KMS-11 (cell line): ENCODE data around the gene CRYBG3.

Experiments
- H2AFZ ChIP-seq: fragments of 200-600 bp; sonication (generic); 2 replicates; pipeline ENCODE4 v1.6.1; 2016; ENCODE audit warnings: antibody characterized with exemption, mixed run types, low read depth
- H3K27ac ChIP-seq: fragments of 200-600 bp; sonication (generic); 2 replicates; pipeline ENCODE4 v1.6.1; 2016; ENCODE audit warnings: mild to moderate bottlenecking, mixed run types
- H3K27me3 ChIP-seq: fragments of 200-600 bp; sonication (generic); 2 replicates; pipeline ENCODE4 v1.6.1; 2017; ENCODE audit warnings: mild to moderate bottlenecking, low read depth, mixed run types, moderate library complexity; ENCODE audit not compliant: insufficient read depth
- H3K36me3 ChIP-seq: fragments of 200-600 bp; sonication (generic); 2 replicates; pipeline ENCODE4 v1.6.1; 2017; ENCODE audit warnings: mild to moderate bottlenecking, mixed run types; ENCODE audit not compliant: insufficient read depth
- H3K4me1 ChIP-seq: fragments of 200-600 bp; sonication (generic); 2 replicates; pipeline ENCODE4 v1.6.1; 2016; ENCODE audit warnings: mild to moderate bottlenecking, low read depth, mixed run types; ENCODE audit not compliant: poor library complexity, severe bottlenecking
- H3K4me2 ChIP-seq: fragments of 200-600 bp; sonication (generic); 2 replicates; pipeline ENCODE4 v1.7.0; 2016; ENCODE audit warnings: mild to moderate bottlenecking, mixed run types
- H3K4me3 ChIP-seq: fragments of 200-600 bp; sonication (generic); IDR thresholded peaks from 2 replicates; pipeline ENCODE4 v1.6.1; 2017; ENCODE audit warnings: low read depth, low read length, mixed read lengths; ENCODE audit not compliant: insufficient read depth
- H3K79me2 ChIP-seq: fragments of 200-600 bp; sonication (generic); 2 replicates; pipeline ENCODE4 v1.6.1; 2016; ENCODE audit warnings: low read depth, mixed run types; ENCODE audit not compliant: insufficient read depth
- H3K9ac ChIP-seq: fragments of 200-600 bp; sonication (generic); 2 replicates; pipeline ENCODE4 v1.6.1; 2016; ENCODE audit warnings: mild to moderate bottlenecking, mixed run types
- H4K20me1 ChIP-seq: fragments of 200-600 bp; sonication (generic); 2 replicates; pipeline ENCODE4 v1.6.1; 2016; ENCODE audit warnings: mild to moderate bottlenecking, mixed run types; ENCODE audit not compliant: insufficient read depth
- CTCF ChIP-seq: fragments of 200-600 bp; sonication (generic); conservative IDR thresholded peaks from 2 replicates; pipeline ENCODE4 v1.6.1; 2017; ENCODE audit warnings: low read depth, mild to moderate bottlenecking, antibody characterized with exemption, low read length, moderate library complexity, mixed read lengths

CRYBG3 gene

GRCh38 chr3:97970156-97970555, 148.3 kb downstream of the CRYBG3 start:
- Histone ChIP-seq H4K20me1 (no peaks in the 10 kb centered on the region), H2AFZ (no peak overlapping the region), H3K27me3 (no peaks in the 10 kb centered on the region), H3K27ac (no peak overlapping the region), H3K4me3 (no peak overlapping the region), H3K4me1 (peaks cover 52% of the 10 kb centered on the region), H3K79me2 (peaks cover 58% of the 10 kb centered on the region), H3K4me2 (peak overlapping the region; percentile 91; the same call in 1 of the 2 replicates), H3K36me3 (no peaks in the 10 kb centered on the region), H3K9ac (no peak overlapping the region)
- no peak for TF ChIP-seq CTCF

GRCh38 chr3:97970956-97971620, 149.3 kb downstream of the CRYBG3 start:
- peak overlapping the region; percentile 39 for H3K4me3 ChIP-seq
- peak overlapping the region; percentile 45 for H2AFZ ChIP-seq
- H3K9ac ChIP-seq: peak overlapping the region; percentile 76
- H4K20me1 ChIP-seq: no peaks in the 10 kb centered on the region
- H3K4me1 ChIP-seq: peaks cover 57% of the 10 kb centered on the region
- H3K27me3 ChIP-seq: no peaks in the 10 kb centered on the region
- H3K36me3 ChIP-seq: no peaks in the 10 kb centered on the region
- no peak for TF ChIP-seq CTCF
- peak overlapping the region; percentile 91 for H3K4me2 ChIP-seq
- H3K79me2 ChIP-seq: peaks cover 50% of the 10 kb centered on the region
- H3K27ac ChIP-seq: peak overlapping the region; percentile 55

GRCh38 chr3:97971679-97972567, 150.1 kb downstream of the CRYBG3 start, which contains the start of gene RIOX2:
TSS of gene RIOX2 (minus strand) at chr3:97972431. CDS start at chr3:97967593, 4,838 bp downstream.
- no peaks in the 10 kb centered on the region for H3K27me3 ChIP-seq
- peak within 1 kb of the TSS; percentile 91 for H3K4me2 ChIP-seq
- H3K4me3 ChIP-seq: peak within 1 kb of the TSS; percentile 39
- no peaks in the 10 kb centered on the region for H3K36me3 ChIP-seq
- peaks cover 57% of the 10 kb centered on the region for H3K4me1 ChIP-seq
- peak within 1 kb of the TSS; percentile 65 for H2AFZ ChIP-seq
- H3K79me2 ChIP-seq: peaks cover 47% of the 10 kb centered on the region
- H4K20me1 ChIP-seq: no peaks in the 10 kb centered on the region
- peak within 1 kb of the TSS; percentile 55 for H3K27ac ChIP-seq
- TF ChIP-seq CTCF: no peak
- H3K9ac ChIP-seq: peak within 1 kb of the TSS; percentile 76

- H2AFZ ChIP-seq: peak overlapping the region; percentile 65
- peaks cover 54% of the 10 kb centered on the region for H3K4me1 ChIP-seq
- no peak overlapping the region for H3K27ac ChIP-seq
- peak overlapping the region; percentile 76; the same call in 1 of the 2 replicates for H3K9ac ChIP-seq
- H3K27me3 ChIP-seq: no peaks in the 10 kb centered on the region
- no peak for TF ChIP-seq CTCF
- peak overlapping the region; percentile 64; the same call in 1 of the 2 replicates for H3K4me2 ChIP-seq
- no peak overlapping the region for H3K4me3 ChIP-seq
- H4K20me1 ChIP-seq: no peaks in the 10 kb centered on the region
- no peaks in the 10 kb centered on the region for H3K36me3 ChIP-seq
- H3K79me2 ChIP-seq: peaks cover 36% of the 10 kb centered on the region
Measured at GRCh38 chr3:97972976-97973375, 151.2 kb downstream of the CRYBG3 start.
